GM10248 (cell line): Measurements from ENCODE around the gene RAB8A.

ENCODE experiments used
- CTCF ChIA-PET: fragments of 300-600 bp; sonication (Branson Sonifier 250); formaldehyde crosslinking; extraction: SDS; loops from one replicate; lab custom pipeline; 2021; ENCODE audit warnings: antibody characterized with exemption; lab: Yijun Ruan, JAX
- POLR2A ChIA-PET: fragments of 350-650 bp; sonication (Branson Sonifier 250); formaldehyde crosslinking; extraction: SDS; loops from one replicate; lab custom pipeline; 2020; ENCODE audit warnings: antibody characterized with exemption; lab: Yijun Ruan, JAX
- DNase-seq: peaks from one replicate; pipeline ENCODE4 v3.0.0; 2012; ENCODE audit errors: extremely low spot score
- CTCF ChIP-seq: IDR thresholded peaks from 2 replicates; pipeline ENCODE4 v1.5.1; 2012; ENCODE audit warnings: mild to moderate bottlenecking, low read depth; ENCODE audit errors: extremely low read depth, missing control alignments, control extremely low read depth

Gene RAB8A

GRCh38 chr19:16160943-16161560 is 49.4 kb downstream of the RAB8A start:
- ChIA-PET CTCF (no interaction called here), POLR2A (interaction anchor here (2.2 kb wide), 1 partner anchor 16 kb away, joined by 9 read pairs; no protein-coding TSS in a partner anchor)
- no peak for DNase-seq
- TF ChIP-seq CTCF: no peak

GRCh38 chr19:16161840-16162239 is 50.2 kb downstream of the RAB8A start:
- POLR2A ChIA-PET: interaction anchor here (0.6 kb wide), 1 partner anchor 393 kb away, joined by 3 read pairs; no protein-coding TSS in a partner anchor
- CTCF ChIA-PET: interaction anchor here (1.0 kb wide), 1 partner anchor 12 kb away, joined by 3 read pairs; no protein-coding TSS in a partner anchor
- no peak for TF ChIP-seq CTCF
- no peak for DNase-seq

GRCh38 chr19:16164222-16164890 is 52.7 kb downstream of the RAB8A start:
- no peak for DNase-seq
- TF ChIP-seq CTCF: no peak
- ChIA-PET POLR2A (no interaction called here), CTCF (interaction anchor here (1.5 kb wide), 1 partner anchor 21 kb away, joined by 3 read pairs; the partner anchor contains the start of gene FAM32A)

GRCh38 chr19:16166417-16166816 is 54.7 kb downstream of the RAB8A start:
- ChIA-PET POLR2A (no interaction called here), CTCF (no interaction called here)
- DNase-seq: no peak
- TF ChIP-seq CTCF: no peak

GRCh38 chr19:16167055-16167454 is 55.4 kb downstream of the RAB8A start:
- ChIA-PET CTCF (no interaction called here), POLR2A (no interaction called here)
- no peak for TF ChIP-seq CTCF
- no peak for DNase-seq

- ChIA-PET CTCF (interaction anchor here (1.2 to 1.7 kb wide), 5 partner anchors 12 to 539 kb away, joined by 3 to 6 read pairs (median 5); no protein-coding TSS in a partner anchor), POLR2A (interaction anchor here (1.0 kb wide), 1 partner anchor 90 kb away, joined by 4 read pairs; no protein-coding TSS in a partner anchor)
- TF ChIP-seq CTCF: no peak
- DNase-seq: no peak
Measured at GRCh38 chr19:16168465-16169081, 56.9 kb downstream of the RAB8A start.
